ENCODE results near the gene PTPRT.

PTPRT gene

DNA sequence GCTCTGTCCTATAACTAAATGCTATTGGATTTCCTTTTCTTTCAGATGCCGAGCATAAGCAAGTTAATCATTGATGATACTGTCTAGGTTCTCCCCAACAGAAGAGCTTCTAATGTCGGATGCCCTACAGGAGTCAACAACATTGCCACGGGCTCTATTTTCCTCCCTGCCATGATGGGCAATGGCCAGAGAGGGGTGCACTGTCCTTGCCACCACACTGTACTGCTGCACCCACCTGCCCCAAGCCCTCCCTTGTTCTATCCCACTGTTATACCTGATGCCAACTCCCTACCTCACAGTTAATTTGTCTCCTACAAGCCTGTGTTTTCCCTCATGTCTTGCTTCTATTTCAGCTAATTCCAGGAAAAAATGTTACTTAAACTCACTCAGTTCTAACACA is 797.9 kb downstream of the PTPRT start:
- no peak for DNase-seq (ENCODE audit: low read depth, low spot score)

DNA sequence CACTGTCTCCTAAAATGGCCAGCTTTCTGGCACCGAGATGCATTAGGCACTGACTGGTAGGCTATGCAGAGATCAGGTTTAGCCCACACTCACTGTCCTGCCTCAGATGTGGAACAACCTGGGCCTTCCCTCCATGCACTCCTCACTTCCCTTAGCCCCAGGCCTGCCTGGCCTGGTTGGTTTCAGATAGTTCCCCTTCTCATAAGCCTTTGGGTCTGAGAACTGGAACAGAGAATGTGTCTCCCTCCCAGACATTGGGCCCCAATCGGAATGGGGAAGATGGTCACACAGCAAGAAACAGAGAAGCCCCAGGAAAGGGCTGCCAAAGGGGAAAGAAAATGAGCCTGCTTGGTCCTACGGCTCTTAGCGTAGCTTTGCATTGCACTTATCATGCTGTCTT is 809.4 kb downstream of the PTPRT start:
- no peak for DNase-seq (ENCODE audit: low read depth, low spot score)

DNA sequence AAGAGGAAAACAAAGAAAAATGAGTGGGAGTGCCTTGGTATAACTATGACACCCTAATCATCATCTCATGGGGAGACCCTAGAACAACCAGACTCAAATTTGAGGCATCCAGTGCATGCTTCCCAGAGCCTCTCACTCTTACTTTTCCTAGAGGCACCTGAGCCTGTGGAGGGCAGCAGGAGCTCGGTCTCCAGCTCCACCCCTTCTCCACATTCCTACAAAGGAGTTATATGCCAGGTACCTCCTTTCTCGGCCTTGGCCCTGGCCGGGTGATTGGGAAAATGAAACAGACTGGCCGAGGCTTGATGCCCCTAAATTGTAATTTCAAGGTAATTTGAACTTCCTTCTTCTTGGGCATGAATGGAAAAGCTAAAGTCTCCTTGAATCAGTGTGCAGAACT is 810.3 kb downstream of the PTPRT start:
- no peak for DNase-seq (ENCODE audit: low read depth, low spot score)

DNA sequence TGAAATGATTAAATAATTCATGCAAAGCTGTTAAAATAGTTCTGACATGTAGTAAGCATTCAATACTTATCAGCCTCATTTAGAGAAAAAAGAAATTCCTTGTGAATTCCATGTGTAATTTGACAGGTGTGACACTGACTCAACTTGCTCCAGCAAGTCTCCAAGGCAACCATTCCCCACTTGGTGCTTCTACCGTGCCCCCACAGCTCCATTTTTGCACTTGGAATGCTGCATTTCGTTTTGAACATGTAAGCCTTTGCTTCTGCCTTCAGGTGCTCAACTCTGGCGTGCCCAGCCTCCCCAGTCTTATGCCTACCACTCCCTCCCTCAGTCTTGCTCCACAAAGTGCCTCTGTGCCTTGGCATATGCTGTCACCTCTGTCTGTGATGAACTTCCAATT is 810.9 kb downstream of the PTPRT start:
- DNase-seq (ENCODE audit: low read depth, low spot score): no peak

DNA sequence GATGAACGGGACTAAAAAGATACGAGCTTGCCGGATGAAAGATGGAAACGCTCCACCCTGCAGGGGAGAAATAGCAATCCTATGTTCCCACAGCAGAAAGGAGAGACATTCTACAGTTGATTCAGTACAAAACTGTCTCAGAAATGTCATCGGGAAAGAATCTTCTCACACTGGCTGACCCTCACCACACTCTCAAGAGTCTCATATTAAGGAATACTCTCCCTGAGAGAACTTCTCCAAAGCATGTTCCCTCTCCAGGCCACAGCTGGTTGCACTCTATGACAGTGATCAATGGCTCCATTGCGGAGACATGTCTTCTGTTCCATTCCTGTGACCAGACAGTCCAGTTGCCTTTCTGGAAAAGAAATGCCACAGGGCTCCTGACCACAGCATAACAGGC is 813.6 kb downstream of the PTPRT start:
- DNase-seq (ENCODE audit: low read depth, low spot score): no peak

DNA sequence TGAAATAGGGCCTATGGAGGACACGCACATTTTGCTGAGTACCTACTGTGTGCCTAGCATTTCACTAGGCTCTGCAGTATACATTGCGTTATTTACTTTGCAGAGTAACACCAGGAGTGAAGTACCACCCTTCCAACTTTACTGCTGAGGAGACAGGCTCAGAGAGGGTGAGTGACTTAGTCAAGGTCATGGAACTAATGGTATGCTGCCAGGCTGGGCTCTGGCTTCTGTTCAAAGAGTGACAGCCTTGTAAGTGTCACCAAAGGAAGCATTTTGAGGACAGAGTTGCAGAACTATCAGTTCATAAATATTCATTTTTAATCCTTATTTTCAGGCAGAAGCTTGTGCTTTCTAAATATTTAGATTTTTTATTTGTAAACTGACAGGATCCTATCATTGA is 816.7 kb downstream of the PTPRT start:
- no peak for DNase-seq (ENCODE audit: low read depth, low spot score)

DNA sequence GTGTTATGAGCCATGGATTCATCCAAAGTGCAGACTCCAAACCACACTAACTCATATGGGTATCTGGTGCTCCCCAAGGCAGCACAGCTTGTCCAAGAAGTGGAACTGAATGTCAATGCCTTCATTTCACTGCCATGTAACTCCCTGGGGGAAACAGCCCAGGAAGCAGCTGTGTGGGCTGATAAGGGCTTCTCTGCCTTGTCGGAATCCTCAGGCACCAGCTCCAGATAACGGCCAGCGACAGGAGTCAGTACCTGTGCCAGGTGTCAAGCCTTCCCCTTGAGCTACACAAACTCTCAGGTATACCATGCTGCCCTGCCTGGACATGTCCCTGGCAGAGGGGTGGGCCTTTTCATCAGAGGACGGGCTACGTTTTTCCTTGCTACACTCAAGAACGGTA is 819.6 kb downstream of the PTPRT start:
- DNase-seq (ENCODE audit: low read depth, low spot score): no peak

DNA sequence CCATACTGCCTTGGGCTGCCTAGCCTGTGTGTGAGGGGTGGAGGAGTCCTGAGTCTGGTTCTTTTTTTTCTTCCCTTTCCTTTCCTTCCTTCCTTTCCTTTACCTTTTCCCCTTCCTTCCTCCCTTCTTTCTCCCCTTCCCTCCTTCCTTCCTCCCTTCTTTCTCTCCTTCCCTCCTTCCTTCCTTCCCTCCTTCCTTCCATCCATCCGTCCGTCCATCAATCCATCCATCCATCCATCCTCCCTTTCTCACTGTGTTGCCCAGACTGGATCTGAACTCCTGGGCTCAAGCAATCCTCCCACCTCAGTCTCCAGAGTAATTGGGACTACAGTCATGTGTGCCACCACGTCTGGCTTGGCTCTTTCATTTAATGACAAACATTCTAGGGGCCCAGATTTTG is 820.8 kb downstream of the PTPRT start:
- DNase-seq (ENCODE audit: low read depth, low spot score): no peak

DNA sequence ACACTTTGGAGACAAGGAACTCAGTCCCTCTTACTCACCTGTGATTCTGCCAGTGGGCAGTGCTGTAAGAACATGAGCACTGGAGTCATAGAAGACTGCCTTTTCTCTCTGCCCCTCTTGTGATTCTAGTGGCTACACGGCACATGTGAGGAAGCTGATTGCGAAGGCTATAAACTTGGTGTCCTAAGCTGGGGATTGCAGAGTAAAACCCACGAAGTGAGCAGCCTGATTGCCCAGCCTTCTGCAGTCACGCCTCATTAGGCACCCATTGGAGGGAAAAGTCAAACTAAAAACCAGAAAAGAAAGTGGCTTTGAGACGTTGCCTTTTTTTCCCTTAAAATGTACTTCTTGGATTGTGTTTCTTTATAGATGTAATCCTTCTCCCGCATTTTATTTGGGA is 823.1 kb downstream of the PTPRT start:
- no peak for DNase-seq (ENCODE audit: low read depth, low spot score)

DNA sequence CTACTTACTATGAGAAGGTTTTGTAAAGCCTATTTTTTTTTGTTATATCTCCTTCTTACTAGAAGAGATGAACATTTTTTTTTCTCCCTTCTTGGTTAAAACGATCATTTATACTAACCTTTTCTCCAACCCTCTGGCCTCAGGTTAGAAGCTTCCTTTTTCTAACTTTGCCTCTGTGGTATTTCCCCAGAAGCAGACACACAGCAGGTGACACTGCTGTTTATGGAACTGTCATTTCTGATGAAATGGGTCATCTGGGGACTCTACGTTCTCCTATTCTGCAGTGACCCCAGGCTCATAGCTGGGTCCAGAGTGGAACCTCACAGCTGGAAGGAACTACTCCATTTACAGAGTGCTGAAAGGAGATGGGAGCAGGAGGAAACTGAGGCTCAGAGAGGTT is 825.3 kb downstream of the PTPRT start:
- no peak for DNase-seq (ENCODE audit: low read depth, low spot score)

DNA sequence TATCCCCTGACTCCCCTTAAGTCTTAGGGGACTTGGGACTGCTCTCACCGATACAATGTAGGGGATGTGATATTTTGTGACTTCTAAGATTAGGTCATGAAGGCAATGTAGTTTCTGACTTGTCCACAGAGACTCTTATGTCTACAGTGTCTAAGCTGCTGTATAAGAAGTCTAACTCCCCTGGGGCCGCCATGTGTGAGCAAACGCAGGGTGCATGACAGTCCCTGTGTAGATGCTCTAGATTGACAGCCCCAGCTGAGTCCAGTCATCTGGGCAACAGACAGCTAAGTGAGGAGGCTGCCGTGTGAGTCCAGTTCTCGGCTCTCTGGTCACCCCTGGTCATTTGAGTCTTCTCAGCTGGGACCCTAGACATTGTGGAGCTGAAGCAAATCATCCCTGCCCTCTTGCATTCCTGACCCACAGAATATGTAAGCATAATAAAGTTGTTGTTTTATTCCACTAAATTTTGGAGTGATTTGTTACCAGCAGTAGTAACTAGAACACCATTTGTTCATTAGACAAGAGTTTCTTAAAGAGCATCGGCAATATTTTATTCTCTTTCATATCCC is 828.2 kb downstream of the PTPRT start:
- no peak for DNase-seq (ENCODE audit: low read depth, low spot score)

DNA sequence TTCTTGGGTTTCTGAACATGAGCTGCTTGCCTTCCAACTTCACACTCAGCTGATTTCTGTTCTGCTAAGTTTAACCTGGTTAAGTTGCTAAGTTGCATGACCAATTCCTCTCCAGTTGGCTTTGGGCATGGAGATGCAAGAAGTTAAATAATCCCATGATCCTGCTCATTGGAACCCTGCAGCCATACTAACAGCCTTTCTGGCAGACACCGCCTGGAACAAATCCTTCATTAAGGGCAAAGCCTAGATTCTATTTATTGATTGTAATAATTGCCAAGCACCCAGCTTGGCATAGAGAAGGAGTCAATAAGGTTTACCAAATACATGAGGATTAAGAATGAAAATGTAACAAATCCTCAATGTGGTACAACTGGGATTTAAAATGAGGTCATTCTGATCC is 829.1 kb downstream of the PTPRT start:
- no peak for DNase-seq (ENCODE audit: low read depth, low spot score)

DNA sequence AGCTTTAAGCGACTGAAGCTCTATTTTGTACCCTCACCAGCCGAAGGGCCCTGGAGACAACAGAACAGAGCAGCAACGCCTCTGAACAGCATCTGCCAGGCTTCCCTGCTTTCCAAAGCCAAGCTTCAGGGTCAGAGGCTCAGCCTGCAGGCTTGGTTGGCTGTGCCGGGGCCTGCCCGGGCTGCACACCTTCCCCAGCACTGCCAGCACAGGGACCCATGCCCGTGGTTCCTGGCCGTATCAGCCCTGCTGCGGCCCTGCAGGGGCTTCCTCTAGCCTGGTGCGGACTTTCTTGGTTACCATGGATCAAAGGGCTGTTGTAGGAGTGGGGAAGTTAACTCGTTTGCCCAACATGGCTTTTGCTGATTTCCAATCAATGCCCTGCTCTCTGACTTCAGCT is 830.1 kb downstream of the PTPRT start:
- DNase-seq (ENCODE audit: low read depth, low spot score): no peak

DNA sequence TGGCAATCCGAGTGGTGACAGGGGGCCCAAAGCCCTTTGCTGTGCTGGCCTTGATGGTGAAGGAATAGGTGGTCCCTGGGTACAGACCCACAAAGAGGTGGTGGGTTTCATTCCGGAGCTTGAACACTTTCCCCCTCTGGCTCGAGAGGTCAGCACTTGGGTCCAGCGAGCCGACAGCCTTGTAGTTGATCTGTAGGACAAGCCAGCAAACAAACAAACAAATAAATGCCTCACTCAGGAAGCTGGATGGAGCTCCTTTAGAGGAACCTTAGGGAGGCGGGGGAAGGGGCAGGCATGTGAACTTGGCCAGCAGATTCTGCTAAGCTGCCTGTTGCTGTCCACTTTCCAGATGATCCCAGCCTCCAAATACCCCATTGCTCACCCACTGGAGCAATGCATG is 837.6 kb downstream of the PTPRT start:
- DNase-seq (ENCODE audit: low read depth, low spot score): no peak

DNA sequence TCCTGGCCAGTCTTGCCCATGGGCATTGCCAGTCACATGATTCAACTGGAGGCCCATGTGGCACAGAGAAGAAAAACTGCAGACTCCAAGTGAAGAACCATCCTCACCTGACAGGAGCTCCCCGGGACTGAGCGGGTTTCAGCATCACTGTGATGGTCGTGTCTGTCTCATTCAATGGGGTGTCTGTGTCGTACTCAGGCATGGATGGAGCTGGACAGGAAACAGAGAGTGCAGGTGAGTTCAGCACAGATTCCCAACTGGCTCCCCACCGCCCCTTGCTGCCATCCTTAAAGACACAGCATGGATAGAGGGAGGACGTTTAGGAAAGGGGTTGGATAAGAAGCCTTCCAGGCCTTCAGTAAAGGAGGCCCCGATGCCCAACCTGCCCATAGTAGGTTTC is 839.2 kb downstream of the PTPRT start:
- DNase-seq (ENCODE audit: low read depth, low spot score): no peak

DNA sequence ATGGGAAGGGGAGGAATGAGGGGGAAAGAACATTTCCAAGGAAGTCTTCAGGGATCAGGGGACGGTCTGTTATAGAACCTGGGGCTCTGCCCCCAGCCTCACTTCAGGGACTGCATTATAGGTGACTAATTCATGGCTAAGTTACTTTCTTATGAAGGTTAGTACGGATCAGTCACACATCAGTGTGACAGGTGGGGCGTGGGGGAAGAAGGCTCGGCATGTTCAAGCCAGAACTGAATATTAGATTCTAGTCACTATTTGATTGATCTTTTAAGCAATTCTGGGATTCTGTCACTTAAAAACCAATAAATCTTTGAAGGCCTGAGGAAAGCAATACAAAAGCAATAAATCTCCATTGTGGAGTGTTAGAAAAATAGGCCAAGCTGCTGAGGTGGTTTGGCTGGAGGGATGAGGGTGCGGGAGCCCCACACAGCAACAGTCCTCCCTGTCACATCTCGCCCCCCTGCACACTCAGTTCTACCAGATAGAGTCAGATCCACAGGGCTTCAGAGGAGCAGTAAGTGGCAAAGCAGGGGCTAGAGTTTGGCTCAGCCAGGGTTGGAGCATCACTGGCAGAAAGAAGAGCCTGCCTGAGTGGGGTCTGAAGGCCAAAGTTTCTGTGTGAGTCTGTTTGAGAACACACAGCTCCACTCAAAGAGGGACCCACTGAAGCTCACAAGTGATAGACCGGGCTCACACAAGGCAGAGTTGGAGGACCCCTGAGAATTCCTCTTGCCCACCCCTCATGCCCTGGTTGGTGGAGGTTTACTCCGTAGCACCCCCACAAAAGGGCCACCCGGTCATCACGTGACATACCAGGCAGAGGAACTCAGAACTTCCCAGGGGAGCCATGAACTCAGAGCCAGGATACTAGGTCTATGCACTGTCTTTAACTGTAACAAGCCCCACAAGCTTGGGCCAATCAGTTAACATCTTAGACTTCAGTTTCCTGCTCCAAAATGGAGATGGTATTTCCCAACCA is 843.2 kb downstream of the PTPRT start:
- DNase-seq (ENCODE audit: low read depth, low spot score): no peak

DNA sequence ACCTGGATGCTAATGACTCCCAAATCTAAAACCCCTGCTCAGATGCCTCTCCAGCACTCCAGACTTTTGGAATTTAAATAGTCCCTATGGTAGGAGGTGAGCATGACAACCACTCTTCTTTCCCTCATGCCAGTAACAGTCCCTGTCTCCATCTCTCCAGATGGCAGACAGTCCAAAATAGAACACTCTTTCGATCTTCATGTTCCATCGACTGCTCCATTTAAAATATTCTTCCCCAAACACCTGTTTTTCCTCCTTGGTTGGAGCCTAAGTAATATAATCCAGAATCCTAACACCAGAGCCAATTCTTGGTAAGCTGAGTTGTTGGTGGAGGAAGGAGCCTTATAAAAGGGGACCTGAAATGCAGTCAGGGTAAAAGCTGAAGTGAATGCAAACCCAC is 848.1 kb downstream of the PTPRT start:
- DNase-seq (ENCODE audit: low read depth, low spot score): no peak

DNA sequence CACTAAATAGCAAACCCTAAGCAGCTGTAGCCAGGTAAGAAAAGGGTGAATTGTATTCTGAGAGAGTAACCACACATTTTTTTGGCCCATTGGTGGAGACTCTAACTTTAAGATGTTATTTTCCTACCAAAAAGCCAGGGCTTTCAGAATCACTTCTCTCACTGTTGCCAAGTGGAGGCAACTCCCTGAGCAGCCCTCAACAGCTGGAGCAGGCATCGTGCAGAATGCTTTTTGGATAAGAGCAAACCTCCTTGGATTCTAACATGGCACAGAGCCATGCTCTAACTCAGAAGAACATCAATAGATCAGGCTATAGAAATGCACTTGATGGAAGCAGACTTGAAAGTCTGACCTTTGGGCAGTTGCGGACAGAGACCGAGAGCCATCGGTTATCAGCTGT is 849.3 kb downstream of the PTPRT start:
- no peak for DNase-seq (ENCODE audit: low read depth, low spot score)

DNA sequence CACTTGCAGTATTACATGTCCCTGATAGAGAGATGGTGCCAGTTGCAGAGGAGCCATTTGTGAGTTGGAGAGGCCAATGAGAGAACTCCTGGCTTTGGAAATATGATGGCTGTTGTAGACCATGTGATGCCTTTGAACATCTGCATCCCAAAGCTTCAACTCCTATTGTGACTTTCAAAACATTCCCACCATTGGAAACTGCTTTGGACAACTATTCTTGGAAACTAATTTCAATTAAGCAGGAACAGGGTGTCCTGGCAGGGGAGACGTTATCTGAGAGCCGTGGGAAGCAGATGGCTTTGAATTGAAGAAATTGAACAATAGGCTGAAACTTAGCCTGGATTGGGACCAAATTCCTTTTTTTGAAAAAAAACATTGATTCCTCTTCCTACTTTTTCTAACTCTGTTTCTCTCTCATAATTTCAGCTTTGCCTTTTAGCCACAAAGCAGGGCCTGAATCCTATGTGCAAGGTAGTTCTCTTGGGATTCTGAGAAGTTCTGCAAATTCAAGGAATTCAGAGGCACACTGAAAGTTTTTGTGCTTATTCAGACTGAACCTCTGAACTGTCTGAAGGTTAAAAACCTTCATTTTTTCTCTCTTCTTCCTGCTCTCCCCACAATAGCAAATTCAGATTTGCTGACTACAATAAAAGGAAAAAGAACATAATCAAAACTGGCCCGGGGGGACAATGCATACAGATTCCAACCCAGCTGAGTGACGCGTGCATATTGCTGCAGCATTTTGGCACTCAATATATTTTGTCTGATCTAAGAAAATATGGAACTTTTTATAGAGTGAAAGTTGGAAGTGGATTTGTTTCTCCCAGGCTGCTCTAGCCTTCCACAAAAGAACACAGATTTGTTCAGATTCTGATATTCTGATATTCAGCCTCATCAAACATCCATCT is 851.2 kb downstream of the PTPRT start:
- no peak for DNase-seq (ENCODE audit: low read depth, low spot score)

DNA sequence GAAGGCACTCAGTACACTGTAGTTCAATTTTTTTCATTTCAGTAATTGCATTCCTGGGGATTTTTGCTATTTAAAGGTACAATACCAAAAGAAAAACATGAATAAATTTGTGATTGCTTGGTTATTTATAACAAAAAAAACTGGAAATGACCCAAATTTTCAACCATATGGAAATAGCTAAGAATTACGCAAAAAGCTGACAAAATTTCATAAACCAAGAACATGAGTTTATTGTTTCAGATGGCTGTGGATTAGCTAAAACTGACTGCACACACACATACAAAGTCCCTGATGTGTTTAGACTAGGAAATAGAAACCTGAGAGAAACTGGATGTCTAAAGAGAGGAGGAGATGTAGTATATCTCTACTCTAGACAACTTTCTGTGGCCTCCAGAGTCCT is 853.1 kb downstream of the PTPRT start:
- DNase-seq (ENCODE audit: low read depth, low spot score): no peak

DNA sequence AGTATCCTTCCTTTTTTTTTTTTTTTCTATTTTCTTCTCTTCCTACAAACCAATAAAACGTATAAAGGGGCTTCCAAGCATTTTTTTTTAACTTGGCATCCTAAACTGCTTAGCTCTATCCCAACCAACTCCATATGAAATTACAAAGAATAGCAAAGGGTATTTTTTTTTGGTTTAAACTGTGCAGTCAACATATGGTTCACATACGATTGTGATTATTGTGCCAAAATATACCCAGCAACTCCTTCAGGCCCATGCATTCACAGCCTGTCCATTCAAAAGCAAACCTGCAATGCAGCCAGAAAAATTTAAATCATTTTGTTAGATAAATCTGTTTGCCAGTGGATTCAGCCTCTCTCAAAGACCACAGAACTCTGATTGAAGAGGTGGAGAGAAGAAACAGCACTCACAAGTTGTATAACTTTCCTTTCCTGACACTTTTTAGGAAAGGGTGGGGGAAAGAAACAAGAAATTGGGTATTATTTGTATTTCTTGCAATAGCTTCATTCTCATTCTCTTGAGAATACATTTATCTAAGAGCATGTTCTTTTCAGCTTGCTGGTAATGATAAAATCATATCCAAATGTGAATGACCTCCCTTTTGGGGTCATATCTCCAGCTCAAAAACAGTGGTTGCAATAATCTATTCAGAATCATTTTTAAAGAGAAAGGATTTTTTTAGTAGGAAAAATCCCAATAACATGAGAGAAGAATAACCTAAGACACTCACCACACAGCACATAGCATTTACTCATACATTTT is 870.3 kb downstream of the PTPRT start:
- no peak for DNase-seq (ENCODE audit: low read depth, low spot score)

DNA sequence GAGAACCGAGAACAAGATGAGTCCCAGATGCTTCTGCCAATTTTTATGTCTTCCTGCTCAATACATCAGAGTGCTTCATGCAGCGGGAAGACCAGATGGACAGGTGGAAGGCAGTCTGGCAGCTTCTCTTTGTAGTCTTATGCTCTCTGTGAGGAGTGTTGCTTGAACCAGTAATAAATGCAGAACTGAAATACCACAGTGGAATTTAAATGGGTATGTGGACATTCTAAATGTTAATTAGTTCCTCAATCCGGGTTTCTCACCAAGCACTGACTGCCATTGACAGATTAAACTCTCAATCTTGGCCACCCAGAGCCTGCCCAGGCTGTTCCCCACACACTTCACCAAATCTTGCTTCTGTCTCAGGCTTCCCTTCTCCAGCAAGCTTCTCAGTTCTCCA is 876.0 kb downstream of the PTPRT start:
- DNase-seq (ENCODE audit: low read depth, low spot score): no peak
